ENCODE results near the gene CORIN. TPM values are rescaled to one million over a fixed set of nuclear protein-coding genes. Genes with fewer than 3 reads are reported as not detected.

CORIN gene, protein sequence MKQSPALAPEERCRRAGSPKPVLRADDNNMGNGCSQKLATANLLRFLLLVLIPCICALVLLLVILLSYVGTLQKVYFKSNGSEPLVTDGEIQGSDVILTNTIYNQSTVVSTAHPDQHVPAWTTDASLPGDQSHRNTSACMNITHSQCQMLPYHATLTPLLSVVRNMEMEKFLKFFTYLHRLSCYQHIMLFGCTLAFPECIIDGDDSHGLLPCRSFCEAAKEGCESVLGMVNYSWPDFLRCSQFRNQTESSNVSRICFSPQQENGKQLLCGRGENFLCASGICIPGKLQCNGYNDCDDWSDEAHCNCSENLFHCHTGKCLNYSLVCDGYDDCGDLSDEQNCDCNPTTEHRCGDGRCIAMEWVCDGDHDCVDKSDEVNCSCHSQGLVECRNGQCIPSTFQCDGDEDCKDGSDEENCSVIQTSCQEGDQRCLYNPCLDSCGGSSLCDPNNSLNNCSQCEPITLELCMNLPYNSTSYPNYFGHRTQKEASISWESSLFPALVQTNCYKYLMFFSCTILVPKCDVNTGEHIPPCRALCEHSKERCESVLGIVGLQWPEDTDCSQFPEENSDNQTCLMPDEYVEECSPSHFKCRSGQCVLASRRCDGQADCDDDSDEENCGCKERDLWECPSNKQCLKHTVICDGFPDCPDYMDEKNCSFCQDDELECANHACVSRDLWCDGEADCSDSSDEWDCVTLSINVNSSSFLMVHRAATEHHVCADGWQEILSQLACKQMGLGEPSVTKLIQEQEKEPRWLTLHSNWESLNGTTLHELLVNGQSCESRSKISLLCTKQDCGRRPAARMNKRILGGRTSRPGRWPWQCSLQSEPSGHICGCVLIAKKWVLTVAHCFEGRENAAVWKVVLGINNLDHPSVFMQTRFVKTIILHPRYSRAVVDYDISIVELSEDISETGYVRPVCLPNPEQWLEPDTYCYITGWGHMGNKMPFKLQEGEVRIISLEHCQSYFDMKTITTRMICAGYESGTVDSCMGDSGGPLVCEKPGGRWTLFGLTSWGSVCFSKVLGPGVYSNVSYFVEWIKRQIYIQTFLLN
- total RNA-seq (100 to 1,000 TPM in 1 of 9 donors, 10 to 100 TPM in 8; 20.5 to 130 (median 47.4) TPM), polyA plus RNA-seq (10 to 100 TPM in 1 of 2 donors, 1 to 10 TPM in 1; 5.6 to 35.8 TPM)
- long read RNA-seq, donor 1, full-length matches to known transcripts: 23 of 117 reads
- long read RNA-seq, donor 1, partial matches to known transcripts: 69 of 117 reads
- long read RNA-seq, donor 1, other reads (novel, unspliced or antisense): 25 of 117 reads
- long read RNA-seq, donor 2, full-length matches to known transcripts: 20 of 142 reads
- long read RNA-seq, donor 2, partial matches to known transcripts: 90 of 142 reads
- long read RNA-seq, donor 2, other reads (novel, unspliced or antisense): 32 of 142 reads
- long read RNA-seq, donor 3, full-length matches to known transcripts: 5 of 35 reads
- long read RNA-seq, donor 3, partial matches to known transcripts: 20 of 35 reads
- long read RNA-seq, donor 3, other reads (novel, unspliced or antisense): 10 of 35 reads

DNA sequence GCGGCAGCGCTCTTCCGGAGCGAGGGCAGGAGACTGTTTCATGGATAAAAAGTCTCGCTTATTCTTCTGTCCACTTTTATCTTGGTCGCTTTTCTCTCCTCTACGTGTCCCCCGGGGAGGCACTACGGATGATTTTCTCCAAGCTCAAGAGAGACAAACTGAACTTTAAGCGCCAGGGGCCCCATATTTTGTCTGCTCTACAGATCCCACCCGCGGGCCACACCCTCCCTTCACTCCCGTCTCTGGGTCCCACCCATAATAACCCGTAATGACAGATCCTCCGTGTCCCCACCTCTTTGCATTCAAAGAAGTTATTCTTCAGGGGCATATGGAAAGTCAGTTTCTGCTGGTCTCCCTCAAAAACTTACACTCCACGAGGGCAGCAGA is at the start of gene CORIN:
Gene CORIN, minus strand, starts transcription at position 160 of the 387 bp plus-strand sequence. Its CDS starts 118 bp downstream, at position 42.
- H3K9me3 ChIP-seq: peaks cover 0 to 5% (median 1%) of the 10 kb centered on the region in 12 donors
- H3K4me3 ChIP-seq: peak within 1 kb of the TSS; percentile 41 to 81 (median 60)
- intact Hi-C loops (cut with DNase I): loop anchor here in 9 of 10 donors (1.0 to 10.0 kb wide), 6 partner anchors 91 to 151 kb away; no protein-coding TSS in a partner anchor
- ATAC-seq: peak in 2 of 4 donors; percentile 3 to 9
- peaks cover 0 to 4% (median 0%) of the 10 kb centered on the region in 9 donors for H3K36me3 ChIP-seq
- peaks cover 0 to 14% (median 0%) of the 10 kb centered on the region in 9 donors for H3K27me3 ChIP-seq
- WGBS, 4 donors: 3 to 4% (median 3%) methylated on average over 16 of the region's 16 CpGs
- peak in 2 of 5 donors; percentile 37 to 38 for DNase-seq
- no peak for TF ChIP-seq POLR2A (IDR thresholded peaks at IDR 0.05)
- TF ChIP-seq, protein P1, sequence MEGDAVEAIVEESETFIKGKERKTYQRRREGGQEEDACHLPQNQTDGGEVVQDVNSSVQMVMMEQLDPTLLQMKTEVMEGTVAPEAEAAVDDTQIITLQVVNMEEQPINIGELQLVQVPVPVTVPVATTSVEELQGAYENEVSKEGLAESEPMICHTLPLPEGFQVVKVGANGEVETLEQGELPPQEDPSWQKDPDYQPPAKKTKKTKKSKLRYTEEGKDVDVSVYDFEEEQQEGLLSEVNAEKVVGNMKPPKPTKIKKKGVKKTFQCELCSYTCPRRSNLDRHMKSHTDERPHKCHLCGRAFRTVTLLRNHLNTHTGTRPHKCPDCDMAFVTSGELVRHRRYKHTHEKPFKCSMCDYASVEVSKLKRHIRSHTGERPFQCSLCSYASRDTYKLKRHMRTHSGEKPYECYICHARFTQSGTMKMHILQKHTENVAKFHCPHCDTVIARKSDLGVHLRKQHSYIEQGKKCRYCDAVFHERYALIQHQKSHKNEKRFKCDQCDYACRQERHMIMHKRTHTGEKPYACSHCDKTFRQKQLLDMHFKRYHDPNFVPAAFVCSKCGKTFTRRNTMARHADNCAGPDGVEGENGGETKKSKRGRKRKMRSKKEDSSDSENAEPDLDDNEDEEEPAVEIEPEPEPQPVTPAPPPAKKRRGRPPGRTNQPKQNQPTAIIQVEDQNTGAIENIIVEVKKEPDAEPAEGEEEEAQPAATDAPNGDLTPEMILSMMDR (IDR thresholded peaks at IDR 0.05): no peak
- H3K4me1 ChIP-seq: peaks cover 0 to 39% (median 18%) of the 10 kb centered on the region in 12 donors
- H3K27ac ChIP-seq: peak within 1 kb of the TSS in 11 of 12 donors; percentile 12 to 87 (median 68)

DNA sequence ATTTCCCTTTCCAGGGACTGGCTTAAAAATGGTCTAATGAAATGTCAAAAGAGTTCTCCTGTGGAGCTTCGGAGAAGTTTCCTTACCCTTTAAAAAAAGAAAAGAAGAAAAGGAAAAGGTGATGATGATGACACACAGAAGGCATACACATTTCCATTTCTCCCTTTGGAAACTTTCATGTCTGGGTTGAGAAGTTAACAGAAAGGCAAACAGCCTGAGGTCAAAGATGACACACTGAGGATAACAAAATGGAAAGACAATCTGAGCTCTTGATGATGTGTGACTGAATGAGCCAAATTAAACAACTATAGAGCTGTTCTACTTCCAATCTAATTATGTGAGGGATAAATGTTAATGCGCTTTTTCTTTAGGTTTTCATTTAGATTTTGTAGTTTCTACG is 44.4 kb upstream of the CORIN start:
- intact Hi-C loops (cut with DNase I): no loop called here
- TF ChIP-seq POLR2A (IDR thresholded peaks at IDR 0.05): no peak
- TF ChIP-seq, protein P1 (IDR thresholded peaks at IDR 0.05): no peak

DNA sequence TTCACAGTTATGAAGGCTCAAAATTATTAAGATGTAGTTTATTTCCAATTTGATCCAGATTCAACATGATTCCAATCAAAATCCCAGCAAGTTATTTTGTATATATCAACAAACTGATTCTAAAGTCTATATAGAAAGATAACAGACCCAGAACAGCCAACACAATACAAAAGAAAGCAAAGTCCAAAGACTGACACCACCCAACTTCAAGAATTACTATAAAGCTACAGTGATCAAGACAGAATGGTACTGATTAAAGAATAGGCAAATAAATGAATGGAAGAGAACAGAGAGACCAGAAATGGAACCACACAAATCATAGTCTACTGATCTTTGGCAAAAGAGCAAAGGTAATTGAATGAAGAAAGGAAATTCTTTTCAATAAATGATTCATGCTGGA is 41.6 kb upstream of the CORIN start:
- H3K27me3 ChIP-seq: no peaks in the 10 kb centered on the region
- no peaks in the 10 kb centered on the region for H3K9me3 ChIP-seq
- no peak overlapping the region for H3K4me3 ChIP-seq
- DNase-seq: no peak
- no peak overlapping the region for H3K27ac ChIP-seq
- ATAC-seq: no peak
- no peak for TF ChIP-seq POLR2A (IDR thresholded peaks at IDR 0.05)
- TF ChIP-seq, protein P1 (IDR thresholded peaks at IDR 0.05): no peak
- no peaks in the 10 kb centered on the region for H3K4me1 ChIP-seq
- intact Hi-C loops (cut with DNase I): no loop called here
- peaks cover 0 to 98% (median 82%) of the 10 kb centered on the region in 9 donors for H3K36me3 ChIP-seq

More for the DNA sequence above, 44.4 kb upstream of the CORIN start:
- no peak for DNase-seq
- no peaks in the 10 kb centered on the region for H3K27me3 ChIP-seq
- no peaks in the 10 kb centered on the region for H3K9me3 ChIP-seq
- no peak overlapping the region for H3K4me3 ChIP-seq
- no peak for ATAC-seq
- H3K36me3 ChIP-seq: peaks cover 0 to 98% (median 78%) of the 10 kb centered on the region in 9 donors
- WGBS, 4 donors: 88 to 94% (median 92%) methylated on average over 3 of the region's 3 CpGs
- H3K4me1 ChIP-seq: no peaks in the 10 kb centered on the region
- no peak overlapping the region for H3K27ac ChIP-seq
